D721Med (cell line): ENCODE results near the gene ST3GAL2.

ENCODE experiments used
- DNase-seq: peaks from one replicate; pipeline ENCODE4 v3.0.0; 2011; ENCODE audit warnings: low spot score; ENCODE audit not compliant: insufficient read length
- FAIRE-seq: peaks from 2 replicates; lab custom pipeline; 2011; peaks lifted over from hg19 to GRCh38; lab: Jason Lieb, UNC
- TF ChIP-seq, protein P1 (sequence below): IDR thresholded peaks from 2 replicates; pipeline ENCODE4 v1.5.1; 2012; ENCODE audit warnings: mild to moderate bottlenecking, control low read depth; ENCODE audit not compliant: insufficient read depth; ENCODE audit errors: missing control alignments

The ST3GAL2 gene

DNA sequence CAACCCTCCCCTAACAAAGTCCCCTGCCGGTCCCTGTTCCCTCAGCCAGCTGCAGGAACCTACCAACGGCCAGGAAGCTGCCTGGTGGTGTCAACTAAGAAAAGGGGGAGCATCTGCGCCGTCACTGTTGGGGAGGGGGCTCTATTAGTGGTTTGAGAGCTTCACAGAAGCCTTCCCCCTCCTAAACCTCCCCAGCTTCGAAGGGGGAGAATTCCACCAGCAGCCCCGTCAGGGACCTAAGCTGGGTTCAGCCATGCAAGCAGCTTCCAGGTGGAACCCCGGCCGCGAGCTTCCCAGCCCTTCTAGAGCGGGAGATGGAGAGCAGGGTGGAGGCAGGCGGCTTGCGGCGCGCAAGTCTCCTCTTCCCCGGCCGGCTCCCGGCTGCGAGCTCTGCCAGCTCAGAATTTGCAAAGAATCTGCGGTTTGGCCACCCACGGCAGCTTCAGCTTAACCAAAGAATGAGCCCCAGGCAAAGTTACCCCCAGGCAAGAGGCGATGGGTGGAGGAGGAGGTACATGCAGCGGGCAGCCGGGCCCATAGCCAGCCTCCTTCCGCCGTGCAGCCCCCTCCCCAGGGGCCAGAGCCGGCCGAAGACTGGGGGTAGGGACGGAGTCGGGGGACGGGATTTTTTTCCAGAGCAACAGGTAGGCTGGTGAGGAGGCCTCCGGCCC lies 58.5 kb downstream of the ST3GAL2 start:
- DNase-seq = no peak
- no peak for FAIRE-seq
- TF ChIP-seq, protein P1, sequence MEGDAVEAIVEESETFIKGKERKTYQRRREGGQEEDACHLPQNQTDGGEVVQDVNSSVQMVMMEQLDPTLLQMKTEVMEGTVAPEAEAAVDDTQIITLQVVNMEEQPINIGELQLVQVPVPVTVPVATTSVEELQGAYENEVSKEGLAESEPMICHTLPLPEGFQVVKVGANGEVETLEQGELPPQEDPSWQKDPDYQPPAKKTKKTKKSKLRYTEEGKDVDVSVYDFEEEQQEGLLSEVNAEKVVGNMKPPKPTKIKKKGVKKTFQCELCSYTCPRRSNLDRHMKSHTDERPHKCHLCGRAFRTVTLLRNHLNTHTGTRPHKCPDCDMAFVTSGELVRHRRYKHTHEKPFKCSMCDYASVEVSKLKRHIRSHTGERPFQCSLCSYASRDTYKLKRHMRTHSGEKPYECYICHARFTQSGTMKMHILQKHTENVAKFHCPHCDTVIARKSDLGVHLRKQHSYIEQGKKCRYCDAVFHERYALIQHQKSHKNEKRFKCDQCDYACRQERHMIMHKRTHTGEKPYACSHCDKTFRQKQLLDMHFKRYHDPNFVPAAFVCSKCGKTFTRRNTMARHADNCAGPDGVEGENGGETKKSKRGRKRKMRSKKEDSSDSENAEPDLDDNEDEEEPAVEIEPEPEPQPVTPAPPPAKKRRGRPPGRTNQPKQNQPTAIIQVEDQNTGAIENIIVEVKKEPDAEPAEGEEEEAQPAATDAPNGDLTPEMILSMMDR = no peak

DNA sequence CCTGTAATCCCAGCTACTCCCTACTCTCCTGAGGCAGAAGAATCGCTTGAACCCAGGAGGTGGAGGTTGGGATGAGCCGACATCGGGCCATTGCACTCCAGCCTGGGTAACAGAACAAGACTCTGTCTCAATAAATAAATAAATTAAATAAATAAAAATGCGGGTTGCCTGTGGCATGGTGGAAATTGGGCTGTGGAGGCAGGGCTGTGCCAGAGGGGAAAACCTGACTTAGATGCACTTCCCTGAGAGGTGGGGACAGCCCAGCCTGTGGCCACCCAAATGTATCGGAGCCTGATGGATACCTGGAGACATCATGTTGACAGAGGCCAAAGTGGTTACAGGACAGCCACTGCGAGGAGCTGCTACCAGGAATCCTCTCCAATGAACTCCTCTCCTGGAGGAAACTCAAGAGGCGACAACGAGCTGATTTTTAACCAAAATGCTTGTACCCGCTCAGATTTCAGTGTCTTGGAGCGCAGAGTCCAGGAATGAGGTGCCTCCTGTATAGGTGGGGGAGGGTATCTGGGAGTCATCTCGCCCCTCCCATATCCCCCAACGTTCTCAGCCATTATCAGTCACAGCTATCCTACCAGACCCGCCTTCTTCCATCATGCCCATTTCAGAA lies 59.9 kb downstream of the ST3GAL2 start:
- DNase-seq (no peak), FAIRE-seq (no peak)
- TF ChIP-seq, protein P1 = no peak

- TF ChIP-seq, protein P1 = no peak
- no peak for DNase-seq
- FAIRE-seq = no peak
These were observed 61.1 kb downstream of the ST3GAL2 start for GRCh38 chr16:70377782-70378181.

DNA sequence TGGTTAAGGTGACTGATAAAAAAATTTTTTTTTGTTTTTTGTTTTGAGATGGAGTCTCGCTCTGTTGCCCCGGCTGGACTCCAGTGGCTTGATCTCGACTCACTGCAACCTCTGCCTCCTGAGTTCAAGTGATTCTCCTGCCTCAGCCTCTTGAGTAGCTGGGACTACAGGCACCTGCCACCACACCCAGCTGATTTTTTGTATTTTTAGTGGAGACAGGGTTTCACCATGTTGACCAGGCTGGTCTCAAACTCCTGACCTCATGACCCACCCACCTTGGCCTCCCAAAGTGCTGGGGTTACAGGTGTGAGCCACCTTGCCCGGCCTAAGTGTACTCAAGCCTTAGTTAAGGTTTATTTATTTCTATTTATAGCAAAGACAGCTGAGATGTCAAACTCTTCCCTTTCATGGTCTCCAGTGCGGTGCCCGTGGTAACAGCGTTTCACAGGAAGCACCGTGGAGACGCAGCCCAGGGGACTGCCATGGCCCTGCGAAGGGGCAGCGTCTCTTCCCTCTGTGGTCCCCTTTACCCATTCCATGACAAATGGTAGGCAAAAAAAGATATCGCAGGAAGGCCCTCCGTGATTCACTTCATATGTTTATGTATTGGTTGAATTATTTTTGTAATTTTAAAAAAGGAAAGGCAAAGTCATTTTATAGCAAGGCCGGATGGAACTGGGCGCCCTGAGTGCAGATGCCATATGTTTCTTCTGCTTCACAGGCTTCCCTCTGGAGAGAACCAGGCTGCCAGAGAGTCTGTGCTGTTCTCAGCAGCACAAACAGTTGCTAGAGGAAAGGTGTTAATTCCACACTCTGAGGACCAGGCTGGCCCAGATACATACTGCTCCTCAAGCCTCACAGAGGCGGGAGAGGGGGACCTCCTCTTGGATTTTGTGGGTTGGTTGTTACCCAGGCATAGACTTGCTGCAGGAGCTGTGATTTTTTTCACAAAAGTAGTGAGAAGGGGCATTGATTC lies 63.0 kb downstream of the ST3GAL2 start:
- TF ChIP-seq, protein P1 = no peak
- FAIRE-seq = no peak
- DNase-seq = no peak

- FAIRE-seq (no peak), DNase-seq (no peak)
- TF ChIP-seq, protein P1 = no peak
These were observed 64.7 kb downstream of the ST3GAL2 start for GRCh38 chr16:70374213-70374612.

- no peak for FAIRE-seq
- TF ChIP-seq, protein P1 = no peak
These were observed 65.8 kb downstream of the ST3GAL2 start for GRCh38 chr16:70372921-70373728.

More at GRCh38 chr16:70372921-70373728, 65.8 kb downstream of the ST3GAL2 start:
- DNase-seq = no peak
